DOHH2 (cell line): ENCODE results near the gene STX18.

Source experiments
- H3F3A ChIP-seq: fragments of 200-600 bp; sonication (generic), shearing (Covaris generic); 2 replicates; pipeline ENCODE4 v1.6.0; 2016; ENCODE audit warnings: antibody characterized with exemption, mild to moderate bottlenecking; ENCODE audit not compliant: control insufficient read depth, insufficient read depth
- H3K27ac ChIP-seq: fragments of 200-600 bp; sonication (generic); 2 replicates; pipeline ENCODE4 v1.5.1; 2014; ENCODE audit warnings: low read depth, mild to moderate bottlenecking, low read length, moderate library complexity
- H3K27me3 ChIP-seq: fragments of 200-600 bp; sonication (generic); 2 replicates; pipeline ENCODE4 v1.6.1; 2014; ENCODE audit warnings: mild to moderate bottlenecking, low read length, mixed read lengths; ENCODE audit not compliant: control insufficient read depth
- H3K36me3 ChIP-seq: fragments of 200-600 bp; sonication (generic); 2 replicates; pipeline ENCODE4 v1.6.1; 2014; ENCODE audit warnings: mild to moderate bottlenecking, low read length, moderate library complexity, mixed read lengths; ENCODE audit not compliant: control insufficient read depth
- H3K4me1 ChIP-seq: fragments of 200-600 bp; sonication (generic); 2 replicates; pipeline ENCODE4 v1.6.1; 2014; ENCODE audit warnings: mild to moderate bottlenecking, low read length, mixed read lengths; ENCODE audit not compliant: control insufficient read depth
- H3K4me2 ChIP-seq: fragments of 200-600 bp; sonication (generic); 2 replicates; pipeline ENCODE4 v1.6.0; 2014; ENCODE audit warnings: mild to moderate bottlenecking, low read length, moderate library complexity
- H3K4me3 ChIP-seq: fragments of 200-600 bp; sonication (generic); 2 replicates; pipeline ENCODE4 v1.5.1; 2014; ENCODE audit warnings: mild to moderate bottlenecking, low read length, mixed read lengths
- H3K79me2 ChIP-seq: fragments of 200-600 bp; sonication (generic); 2 replicates; pipeline ENCODE4 v1.6.1; 2014; ENCODE audit warnings: mild to moderate bottlenecking, low read length, mixed read lengths; ENCODE audit not compliant: control insufficient read depth
- H3K9me2 ChIP-seq: fragments of 200-600 bp; sonication (generic); replicated peaks from 2 replicates; pipeline ENCODE4 v1.6.1; 2014; ENCODE audit warnings: mild to moderate bottlenecking, low read length, mixed read lengths; ENCODE audit not compliant: control insufficient read depth
- H3K9me3 ChIP-seq: fragments of 200-600 bp; sonication (generic); 2 replicates; pipeline ENCODE4 v1.6.1; 2014; ENCODE audit warnings: antibody characterized with exemption, low read length, mixed read lengths; ENCODE audit not compliant: control insufficient read depth, insufficient read depth
- H4K20me1 ChIP-seq: fragments of 200-600 bp; sonication (generic); 2 replicates; pipeline ENCODE4 v1.6.0; 2014; ENCODE audit warnings: low read depth, mild to moderate bottlenecking, antibody characterized with exemption, low read length, moderate library complexity; ENCODE audit not compliant: control insufficient read depth, insufficient read depth
- EZH2phosphoT487 ChIP-seq: fragments of 200-600 bp; sonication (generic); IDR thresholded peaks from 2 replicates; pipeline ENCODE4 v1.6.1; 2017; ENCODE audit warnings: borderline replicate concordance, mild to moderate bottlenecking, antibody characterized with exemption, low read length, moderate library complexity, mixed read lengths
- TF ChIP-seq, protein P1 (sequence below): fragments of 200-600 bp; sonication (generic); IDR thresholded peaks from one replicate; pipeline ENCODE4 v1.5.1; 2014; ENCODE audit warnings: antibody characterized with exemption, mild to moderate bottlenecking, low read depth, low read length; ENCODE audit not compliant: poor library complexity, severe bottlenecking

The STX18 gene

DNA sequence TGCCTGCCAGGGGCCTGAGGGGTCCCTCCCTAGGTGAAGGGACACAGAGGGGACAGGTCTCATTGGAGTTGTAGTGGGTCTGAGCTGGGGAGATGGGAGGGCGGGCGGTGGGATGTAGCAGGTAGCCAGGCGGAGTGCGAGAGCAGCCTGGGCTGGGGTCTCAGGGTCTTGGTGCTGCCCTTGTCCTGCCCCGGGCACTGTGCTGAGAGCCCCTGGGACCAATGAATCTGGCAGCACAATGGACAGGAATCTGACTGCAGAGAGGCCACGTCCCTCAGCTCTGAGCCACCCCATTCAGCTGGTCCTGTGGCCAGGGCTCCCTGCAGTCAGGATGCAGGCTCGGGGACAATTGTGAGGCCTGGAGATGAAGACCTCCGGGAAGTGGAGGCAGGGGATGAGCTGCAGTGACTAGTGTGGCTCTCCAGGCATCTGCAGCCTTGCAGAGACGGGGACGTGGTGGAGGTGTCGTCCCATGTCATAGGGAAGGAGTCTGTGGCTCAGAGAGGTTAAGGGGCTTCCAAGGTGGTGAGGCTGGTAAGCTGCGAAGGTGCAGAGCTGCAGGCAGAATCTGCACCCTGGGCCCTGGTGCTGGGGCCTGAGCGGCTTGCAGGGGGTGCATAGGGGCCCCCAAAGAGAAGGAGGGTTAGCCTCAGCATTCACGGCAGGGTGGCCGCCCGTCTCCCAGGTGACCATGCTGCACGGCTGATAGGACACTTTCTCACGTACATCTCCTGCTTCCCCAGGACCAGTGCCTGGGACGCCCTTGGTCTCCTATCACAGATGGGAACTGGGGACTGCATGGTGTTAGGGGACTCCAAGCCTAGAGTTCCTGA lies 134.3 kb downstream of the STX18 start:
- H3K79me2 ChIP-seq, result no peaks in the 10 kb centered on the region
- H3K4me3 ChIP-seq, result no peak overlapping the region
- H3K9me3 ChIP-seq, result no peaks in the 10 kb centered on the region
- H3K9me2 ChIP-seq, result no peaks in the 10 kb centered on the region
- no peak overlapping the region for H3K27ac ChIP-seq
- H3F3A ChIP-seq, result no peaks in the 10 kb centered on the region
- H4K20me1 ChIP-seq, result no peaks in the 10 kb centered on the region
- H3K27me3 ChIP-seq, result no peaks in the 10 kb centered on the region
- H3K36me3 ChIP-seq, result no peaks in the 10 kb centered on the region
- H3K4me2 ChIP-seq, result no peak overlapping the region
- H3K4me1 ChIP-seq, result no peaks in the 10 kb centered on the region
- TF ChIP-seq EZH2phosphoT487, result no peak
- TF ChIP-seq, protein P1, sequence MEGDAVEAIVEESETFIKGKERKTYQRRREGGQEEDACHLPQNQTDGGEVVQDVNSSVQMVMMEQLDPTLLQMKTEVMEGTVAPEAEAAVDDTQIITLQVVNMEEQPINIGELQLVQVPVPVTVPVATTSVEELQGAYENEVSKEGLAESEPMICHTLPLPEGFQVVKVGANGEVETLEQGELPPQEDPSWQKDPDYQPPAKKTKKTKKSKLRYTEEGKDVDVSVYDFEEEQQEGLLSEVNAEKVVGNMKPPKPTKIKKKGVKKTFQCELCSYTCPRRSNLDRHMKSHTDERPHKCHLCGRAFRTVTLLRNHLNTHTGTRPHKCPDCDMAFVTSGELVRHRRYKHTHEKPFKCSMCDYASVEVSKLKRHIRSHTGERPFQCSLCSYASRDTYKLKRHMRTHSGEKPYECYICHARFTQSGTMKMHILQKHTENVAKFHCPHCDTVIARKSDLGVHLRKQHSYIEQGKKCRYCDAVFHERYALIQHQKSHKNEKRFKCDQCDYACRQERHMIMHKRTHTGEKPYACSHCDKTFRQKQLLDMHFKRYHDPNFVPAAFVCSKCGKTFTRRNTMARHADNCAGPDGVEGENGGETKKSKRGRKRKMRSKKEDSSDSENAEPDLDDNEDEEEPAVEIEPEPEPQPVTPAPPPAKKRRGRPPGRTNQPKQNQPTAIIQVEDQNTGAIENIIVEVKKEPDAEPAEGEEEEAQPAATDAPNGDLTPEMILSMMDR, result no peak

DNA sequence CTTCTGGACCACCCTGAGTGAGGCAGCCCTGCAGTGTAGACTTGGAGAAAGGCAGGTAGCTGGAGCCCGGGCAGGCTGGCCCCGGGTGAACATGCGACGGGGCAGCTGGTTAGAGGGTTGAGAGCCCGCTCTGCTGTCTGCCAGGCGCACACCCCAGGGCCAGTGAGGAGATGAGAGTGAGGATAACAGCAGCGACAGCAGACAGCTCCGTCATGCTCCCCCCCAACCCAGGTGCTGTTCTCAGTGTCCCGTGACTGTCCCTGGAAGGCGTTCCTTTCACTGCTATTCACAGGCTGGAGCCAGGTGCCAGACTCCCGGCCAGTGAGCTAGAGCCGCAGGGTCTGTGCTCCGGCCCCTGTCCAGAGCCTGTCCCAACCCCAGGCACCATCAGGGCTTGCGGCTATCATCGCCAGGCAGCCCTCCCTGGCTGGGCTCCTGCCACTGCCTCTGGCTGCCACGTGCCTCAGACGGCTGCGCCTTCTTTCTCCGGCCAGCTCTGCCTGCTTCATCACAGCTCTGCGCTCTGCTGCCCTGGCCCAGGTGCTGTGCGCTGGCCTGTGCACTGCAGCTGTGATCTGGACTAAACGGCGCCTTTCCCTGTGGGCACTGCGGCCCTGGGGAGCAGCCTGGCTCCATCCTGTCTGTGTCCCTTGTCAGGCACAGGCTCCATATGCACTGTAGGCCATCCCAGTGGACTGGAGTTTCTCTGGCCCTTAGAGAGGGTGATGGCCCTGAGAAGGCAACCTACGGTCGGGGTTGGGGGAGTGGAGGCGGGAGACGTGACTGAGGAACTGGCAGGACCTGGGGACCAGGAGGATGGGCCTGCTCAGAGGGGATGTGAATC lies 135.2 kb downstream of the STX18 start:
- H3K9me3 ChIP-seq, result no peaks in the 10 kb centered on the region
- H3K4me3 ChIP-seq, result no peak overlapping the region
- no peaks in the 10 kb centered on the region for H3K79me2 ChIP-seq
- H3K27ac ChIP-seq, result no peak overlapping the region
- TF ChIP-seq, protein P1, result no peak
- no peaks in the 10 kb centered on the region for H3K36me3 ChIP-seq
- H3K9me2 ChIP-seq, result no peaks in the 10 kb centered on the region
- no peaks in the 10 kb centered on the region for H3F3A ChIP-seq
- no peaks in the 10 kb centered on the region for H3K4me1 ChIP-seq
- no peaks in the 10 kb centered on the region; the same call in 1 of the 2 replicates for H3K27me3 ChIP-seq
- H4K20me1 ChIP-seq, result no peaks in the 10 kb centered on the region
- H3K4me2 ChIP-seq, result no peak overlapping the region

DNA sequence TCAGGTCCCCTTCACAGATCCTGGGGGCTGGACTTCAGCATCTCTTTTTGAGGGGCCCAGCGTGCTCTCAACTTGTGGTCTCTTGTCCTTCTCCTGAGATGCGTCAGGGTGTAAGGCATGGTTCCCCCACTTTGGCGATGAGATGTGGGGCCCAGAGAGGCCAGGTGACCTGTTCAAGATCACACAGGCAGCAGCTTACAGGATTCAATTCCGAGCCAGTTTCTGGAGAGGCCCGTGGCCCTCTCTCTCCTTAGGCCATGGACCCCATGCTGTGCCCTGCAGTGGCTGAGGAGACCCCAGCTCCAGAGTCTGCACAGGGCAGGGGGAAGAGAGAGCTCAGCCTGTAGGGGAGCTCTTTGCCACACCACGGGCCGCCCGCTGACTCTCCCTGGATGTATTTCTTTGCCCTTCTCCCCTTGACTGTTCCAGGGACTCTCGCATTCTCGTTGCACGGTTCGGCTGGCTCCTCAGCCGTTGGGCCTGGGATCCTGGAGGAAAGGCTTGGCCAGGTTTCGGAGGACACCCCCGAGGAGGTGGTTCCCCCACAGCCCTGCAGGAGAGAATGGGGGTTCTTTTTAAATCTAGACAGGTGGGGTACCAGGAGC lies 136.4 kb downstream of the STX18 start:
- Histone ChIP-seq H4K20me1 (no peaks in the 10 kb centered on the region), H3K4me1 (no peaks in the 10 kb centered on the region), H3K4me3 (no peak overlapping the region), H3K4me2 (no peak overlapping the region), H3K27ac (no peak overlapping the region), H3K9me2 (no peaks in the 10 kb centered on the region), H3F3A (no peaks in the 10 kb centered on the region), H3K9me3 (no peaks in the 10 kb centered on the region), H3K27me3 (no peaks in the 10 kb centered on the region; the same call in 1 of the 2 replicates), H3K79me2 (no peaks in the 10 kb centered on the region), H3K36me3 (no peaks in the 10 kb centered on the region)
- no peak for TF ChIP-seq EZH2phosphoT487
- TF ChIP-seq, protein P1, result no peak
